WTC11 (cell line): ENCODE results near the gene KCNE2. TPM values are rescaled to one million over a fixed set of nuclear protein-coding genes. Genes with fewer than 3 reads are reported as not detected.

Experiments used
- ATAC-seq: fragments of 200-7000 bp; cut with Tn5 transposase; 2 replicates; pipeline ENCODE4 v1.10.0; 2021; ENCODE audit warnings: mild to moderate bottlenecking, moderate library complexity
- CTCF ChIA-PET: fragments of 300-600 bp; sonication (Branson Sonifier 250); formaldehyde crosslinking; loops from one replicate; lab custom pipeline; 2021; ENCODE audit warnings: antibody characterized with exemption; lab: Charles Lee
- POLR2A ChIA-PET: fragments of 350-600 bp; sonication (Branson Sonifier 250); formaldehyde crosslinking; loops from one replicate; lab custom pipeline; 2021; ENCODE audit warnings: antibody characterized with exemption; lab: Charles Lee
- DNase-seq: peaks from one replicate; pipeline ENCODE4 v3.0.0; 2021; ENCODE audit warnings: low spot score
- H3K27ac Mint-ChIP-seq: 2 replicates; pipeline ENCODE4 v1.8.0; 2021; ENCODE audit warnings: mixed read lengths
- H3K27me3 Mint-ChIP-seq: 2 replicates; pipeline ENCODE4 v1.8.0; 2021; ENCODE audit warnings: low read depth, mild to moderate bottlenecking, moderate library complexity, mixed read lengths
- H3K36me3 Mint-ChIP-seq: 2 replicates; pipeline ENCODE4 v1.8.0; 2021; ENCODE audit warnings: mixed read lengths
- H3K4me1 Mint-ChIP-seq: 2 replicates; pipeline ENCODE4 v1.8.0; 2022; ENCODE audit warnings: mixed read lengths
- H3K4me3 Mint-ChIP-seq: 2 replicates; pipeline ENCODE4 v1.8.0; 2021; ENCODE audit warnings: mild to moderate bottlenecking, moderate library complexity, mixed read lengths
- H3K9me3 Mint-ChIP-seq: 2 replicates; pipeline ENCODE4 v1.8.0; 2021; ENCODE audit warnings: mixed read lengths
- ATF2 ChIP-seq: sonication (generic); formaldehyde crosslinking; IDR thresholded peaks from 2 replicates; pipeline ENCODE4 v1.8.1; 2022; ENCODE audit warnings: low read depth, missing genetic modification reagents, borderline replicate concordance
- E2F1 ChIP-seq: sonication (generic); formaldehyde crosslinking; IDR thresholded peaks from 2 replicates; pipeline ENCODE4 v1.8.0; 2022; ENCODE audit warnings: mild to moderate bottlenecking, missing genetic modification reagents
- ERG ChIP-seq: fragments of 250-450 bp; sonication (Bioruptor Pico); IDR thresholded peaks from 2 replicates; pipeline ENCODE4 v1.8.0; 2021; ENCODE audit warnings: mild to moderate bottlenecking
- FOXK1 ChIP-seq: sonication (generic); formaldehyde crosslinking; IDR thresholded peaks from 2 replicates; pipeline ENCODE4 v1.8.0; 2022; ENCODE audit warnings: mild to moderate bottlenecking, moderate library complexity, missing genetic modification reagents
- GTF2I ChIP-seq: fragments of 250-450 bp; sonication (Bioruptor Pico); conservative IDR thresholded peaks from 2 replicates; pipeline ENCODE4 v1.4.0; 2021; ENCODE audit warnings: mild to moderate bottlenecking
- MYBL2 ChIP-seq: sonication (generic); formaldehyde crosslinking; IDR thresholded peaks from 2 replicates; pipeline ENCODE4 v1.8.1; 2023; ENCODE audit warnings: mild to moderate bottlenecking, moderate library complexity, missing genetic modification reagents
- NR3C1 ChIP-seq: sonication (generic); formaldehyde crosslinking; conservative IDR thresholded peaks from 2 replicates; pipeline ENCODE4 v1.8.1; 2023; ENCODE audit warnings: low read depth, mild to moderate bottlenecking, missing genetic modification reagents
- TCF7 ChIP-seq: sonication (generic); formaldehyde crosslinking; IDR thresholded peaks from 2 replicates; pipeline ENCODE4 v1.8.0; 2022; ENCODE audit warnings: mild to moderate bottlenecking, low read depth, missing genetic modification reagents, moderate library complexity
- TEAD1 ChIP-seq: sonication (generic); formaldehyde crosslinking; IDR thresholded peaks from 2 replicates; pipeline ENCODE4 v1.8.0; 2022; ENCODE audit warnings: mild to moderate bottlenecking, missing genetic modification reagents
- ZNF425 ChIP-seq: fragments of 250-450 bp; sonication (Bioruptor Pico); conservative IDR thresholded peaks from 2 replicates; pipeline ENCODE4 v1.9.0; 2021; ENCODE audit warnings: mild to moderate bottlenecking
- ZNF512 ChIP-seq: sonication (generic); formaldehyde crosslinking; IDR thresholded peaks from 2 replicates; pipeline ENCODE4 v1.8.1; 2022; ENCODE audit warnings: missing genetic modification reagents, borderline replicate concordance
- total RNA-seq: library from RNA; stranded (reverse); gene quantifications from 3 replicates; pipeline ENCODE4 v1.2.3, GENCODE V29; 2021
- TF ChIP-seq, protein P1 (sequence below): sonication (generic); formaldehyde crosslinking; IDR thresholded peaks from 2 replicates; pipeline ENCODE4 v1.8.1; 2023; ENCODE audit warnings: mild to moderate bottlenecking, missing genetic modification reagents
- TF ChIP-seq, protein P2 (sequence below): sonication (generic); formaldehyde crosslinking; IDR thresholded peaks from 2 replicates; pipeline ENCODE4 v1.8.0; 2023; ENCODE audit warnings: missing genetic modification reagents, mild to moderate bottlenecking, borderline replicate concordance
- TF ChIP-seq, protein P3 (sequence below): sonication (generic); formaldehyde crosslinking; IDR thresholded peaks from 2 replicates; pipeline ENCODE4 v1.8.0; 2022; ENCODE audit warnings: mild to moderate bottlenecking, missing genetic modification reagents
- TF ChIP-seq, protein P4 (sequence below): fragments of 250-450 bp; sonication (Bioruptor Pico); IDR thresholded peaks from 2 replicates; pipeline ENCODE4 v1.9.0; 2021; ENCODE audit warnings: mild to moderate bottlenecking

Gene KCNE2
- total RNA-seq, 1 experiment from 2014 or later: 0.44 TPM

- Mint-ChIP-seq H3K4me3 (no peak overlapping the region), H3K27me3 (peaks cover 3% of the 10 kb centered on the region; the same call in 1 of the 2 replicates), H3K4me1 (no peaks in the 10 kb centered on the region)
- no peak for DNase-seq
- TF ChIP-seq, protein P1, sequence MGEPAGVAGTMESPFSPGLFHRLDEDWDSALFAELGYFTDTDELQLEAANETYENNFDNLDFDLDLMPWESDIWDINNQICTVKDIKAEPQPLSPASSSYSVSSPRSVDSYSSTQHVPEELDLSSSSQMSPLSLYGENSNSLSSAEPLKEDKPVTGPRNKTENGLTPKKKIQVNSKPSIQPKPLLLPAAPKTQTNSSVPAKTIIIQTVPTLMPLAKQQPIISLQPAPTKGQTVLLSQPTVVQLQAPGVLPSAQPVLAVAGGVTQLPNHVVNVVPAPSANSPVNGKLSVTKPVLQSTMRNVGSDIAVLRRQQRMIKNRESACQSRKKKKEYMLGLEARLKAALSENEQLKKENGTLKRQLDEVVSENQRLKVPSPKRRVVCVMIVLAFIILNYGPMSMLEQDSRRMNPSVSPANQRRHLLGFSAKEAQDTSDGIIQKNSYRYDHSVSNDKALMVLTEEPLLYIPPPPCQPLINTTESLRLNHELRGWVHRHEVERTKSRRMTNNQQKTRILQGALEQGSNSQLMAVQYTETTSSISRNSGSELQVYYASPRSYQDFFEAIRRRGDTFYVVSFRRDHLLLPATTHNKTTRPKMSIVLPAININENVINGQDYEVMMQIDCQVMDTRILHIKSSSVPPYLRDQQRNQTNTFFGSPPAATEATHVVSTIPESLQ (CRISPR knock-in tag): no peak
- TF ChIP-seq, protein P2, sequence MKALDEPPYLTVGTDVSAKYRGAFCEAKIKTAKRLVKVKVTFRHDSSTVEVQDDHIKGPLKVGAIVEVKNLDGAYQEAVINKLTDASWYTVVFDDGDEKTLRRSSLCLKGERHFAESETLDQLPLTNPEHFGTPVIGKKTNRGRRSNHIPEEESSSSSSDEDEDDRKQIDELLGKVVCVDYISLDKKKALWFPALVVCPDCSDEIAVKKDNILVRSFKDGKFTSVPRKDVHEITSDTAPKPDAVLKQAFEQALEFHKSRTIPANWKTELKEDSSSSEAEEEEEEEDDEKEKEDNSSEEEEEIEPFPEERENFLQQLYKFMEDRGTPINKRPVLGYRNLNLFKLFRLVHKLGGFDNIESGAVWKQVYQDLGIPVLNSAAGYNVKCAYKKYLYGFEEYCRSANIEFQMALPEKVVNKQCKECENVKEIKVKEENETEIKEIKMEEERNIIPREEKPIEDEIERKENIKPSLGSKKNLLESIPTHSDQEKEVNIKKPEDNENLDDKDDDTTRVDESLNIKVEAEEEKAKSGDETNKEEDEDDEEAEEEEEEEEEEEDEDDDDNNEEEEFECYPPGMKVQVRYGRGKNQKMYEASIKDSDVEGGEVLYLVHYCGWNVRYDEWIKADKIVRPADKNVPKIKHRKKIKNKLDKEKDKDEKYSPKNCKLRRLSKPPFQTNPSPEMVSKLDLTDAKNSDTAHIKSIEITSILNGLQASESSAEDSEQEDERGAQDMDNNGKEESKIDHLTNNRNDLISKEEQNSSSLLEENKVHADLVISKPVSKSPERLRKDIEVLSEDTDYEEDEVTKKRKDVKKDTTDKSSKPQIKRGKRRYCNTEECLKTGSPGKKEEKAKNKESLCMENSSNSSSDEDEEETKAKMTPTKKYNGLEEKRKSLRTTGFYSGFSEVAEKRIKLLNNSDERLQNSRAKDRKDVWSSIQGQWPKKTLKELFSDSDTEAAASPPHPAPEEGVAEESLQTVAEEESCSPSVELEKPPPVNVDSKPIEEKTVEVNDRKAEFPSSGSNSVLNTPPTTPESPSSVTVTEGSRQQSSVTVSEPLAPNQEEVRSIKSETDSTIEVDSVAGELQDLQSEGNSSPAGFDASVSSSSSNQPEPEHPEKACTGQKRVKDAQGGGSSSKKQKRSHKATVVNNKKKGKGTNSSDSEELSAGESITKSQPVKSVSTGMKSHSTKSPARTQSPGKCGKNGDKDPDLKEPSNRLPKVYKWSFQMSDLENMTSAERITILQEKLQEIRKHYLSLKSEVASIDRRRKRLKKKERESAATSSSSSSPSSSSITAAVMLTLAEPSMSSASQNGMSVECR (CRISPR knock-in tag): no peak
- TF ChIP-seq, protein P3, sequence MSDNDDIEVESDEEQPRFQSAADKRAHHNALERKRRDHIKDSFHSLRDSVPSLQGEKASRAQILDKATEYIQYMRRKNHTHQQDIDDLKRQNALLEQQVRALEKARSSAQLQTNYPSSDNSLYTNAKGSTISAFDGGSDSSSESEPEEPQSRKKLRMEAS: no peak
- TF ChIP-seq ZNF512 (CRISPR knock-in tag) (no peak), FOXK1 (CRISPR knock-in tag) (no peak), TEAD1 (CRISPR knock-in tag) (no peak), ERG (CRISPR knock-in tag) (no peak), ZNF425 (CRISPR knock-in tag) (no peak), ATF2 (no peak), TCF7 (CRISPR knock-in tag) (no peak), GTF2I (CRISPR knock-in tag) (no peak), NR3C1 (CRISPR knock-in tag) (no peak), MYBL2 (CRISPR knock-in tag) (no peak), E2F1 (CRISPR knock-in tag) (no peak)
- TF ChIP-seq, protein P4, sequence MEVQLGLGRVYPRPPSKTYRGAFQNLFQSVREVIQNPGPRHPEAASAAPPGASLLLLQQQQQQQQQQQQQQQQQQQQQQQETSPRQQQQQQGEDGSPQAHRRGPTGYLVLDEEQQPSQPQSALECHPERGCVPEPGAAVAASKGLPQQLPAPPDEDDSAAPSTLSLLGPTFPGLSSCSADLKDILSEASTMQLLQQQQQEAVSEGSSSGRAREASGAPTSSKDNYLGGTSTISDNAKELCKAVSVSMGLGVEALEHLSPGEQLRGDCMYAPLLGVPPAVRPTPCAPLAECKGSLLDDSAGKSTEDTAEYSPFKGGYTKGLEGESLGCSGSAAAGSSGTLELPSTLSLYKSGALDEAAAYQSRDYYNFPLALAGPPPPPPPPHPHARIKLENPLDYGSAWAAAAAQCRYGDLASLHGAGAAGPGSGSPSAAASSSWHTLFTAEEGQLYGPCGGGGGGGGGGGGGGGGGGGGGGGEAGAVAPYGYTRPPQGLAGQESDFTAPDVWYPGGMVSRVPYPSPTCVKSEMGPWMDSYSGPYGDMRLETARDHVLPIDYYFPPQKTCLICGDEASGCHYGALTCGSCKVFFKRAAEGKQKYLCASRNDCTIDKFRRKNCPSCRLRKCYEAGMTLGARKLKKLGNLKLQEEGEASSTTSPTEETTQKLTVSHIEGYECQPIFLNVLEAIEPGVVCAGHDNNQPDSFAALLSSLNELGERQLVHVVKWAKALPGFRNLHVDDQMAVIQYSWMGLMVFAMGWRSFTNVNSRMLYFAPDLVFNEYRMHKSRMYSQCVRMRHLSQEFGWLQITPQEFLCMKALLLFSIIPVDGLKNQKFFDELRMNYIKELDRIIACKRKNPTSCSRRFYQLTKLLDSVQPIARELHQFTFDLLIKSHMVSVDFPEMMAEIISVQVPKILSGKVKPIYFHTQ (CRISPR knock-in tag): no peak
- TF ChIP-seq, all 79 proteins: peak for 0
- Mint-ChIP-seq H3K27ac (no peak overlapping the region), H3K36me3 (no peaks in the 10 kb centered on the region), H3K9me3 (no peaks in the 10 kb centered on the region)
- ChIA-PET CTCF (interaction anchor here (1.1 to 1.3 kb wide), 2 partner anchors 272 to 421 kb away, joined by 5 to 6 read pairs; partner anchors contain the start of genes MRPS6 and SLC5A3), POLR2A (no interaction called here)
- ATAC-seq: no peak
These were observed 18.5 kb upstream of the KCNE2 start for GRCh38 chr21:34345091-34345871.
